A549 (cell line): ENCODE results near the gene HOXA10. TPM values are rescaled to one million over a fixed set of nuclear protein-coding genes. Genes with fewer than 3 reads are reported as not detected.

Source experiments
- ATAC-seq, 2 experiments: fragments of 200-7000 bp in 1 of 2; fragments of >200 bp in 1 of 2; cut with Nextera tagmentation in 1 of 2; cut with Tn5 transposase in 1 of 2; 3 replicates each; pipeline versions ENCODE4 v1.8.0 to v1.9.1; 2018 to 2020; ENCODE audit warnings: mild to moderate bottlenecking in 1 of 2, moderate library complexity in 1 of 2
- CTCF ChIA-PET: fragments of 300-600 bp; sonication (Branson Sonifier 250); formaldehyde crosslinking; extraction: SDS; loops from one replicate; lab custom pipeline; 2021; ENCODE audit warnings: antibody characterized with exemption, inconsistent platforms; lab: Yijun Ruan, JAX
- POLR2A ChIA-PET: fragments of 350-600 bp; formaldehyde crosslinking; extraction: SDS; loops from one replicate; lab custom pipeline; 2021; ENCODE audit warnings: antibody characterized with exemption, inconsistent platforms; lab: Yijun Ruan, JAX
- DNase-seq, 2 experiments: peaks; one replicate each; pipeline versions ENCODE4 v3.0.0 to v3.0.0-alpha.2; 2011 to 2016; ENCODE audit warnings: low read depth in 1 of 2, low spot score in 1 of 2
- FAIRE-seq: peaks from 2 replicates; lab custom pipeline; 2011; peaks lifted over from hg19 to GRCh38; lab: Jason Lieb, UNC
- H3K27ac ChIP-seq, 2 experiments: fragments of >200 bp; sonication (Bioruptor Twin); formaldehyde crosslinking; 3 replicates each; pipeline ENCODE4 v1.5.1; 2016 to 2017
- H3K4me1 ChIP-seq: fragments of >200 bp; sonication (Bioruptor Twin); formaldehyde crosslinking; 3 replicates; pipeline ENCODE4 v1.6.1; 2016
- H3K4me2 ChIP-seq: fragments of >200 bp; sonication (Bioruptor Twin); formaldehyde crosslinking; 3 replicates; pipeline ENCODE4 v1.6.1; 2016
- H3K4me3 ChIP-seq: fragments of >200 bp; sonication (Bioruptor Twin); formaldehyde crosslinking; 3 replicates; pipeline ENCODE4 v1.5.1; 2016
- H3K9me3 ChIP-seq: fragments of >200 bp; sonication (Bioruptor Twin); formaldehyde crosslinking; 3 replicates; pipeline ENCODE4 v1.6.1; 2016
- BCL3 ChIP-seq: fragments of >200 bp; sonication (Bioruptor Twin); formaldehyde crosslinking; IDR thresholded peaks from 3 replicates; pipeline ENCODE4 v1.6.1; 2016
- CTCF ChIP-seq: fragments of >200 bp; sonication (Bioruptor Twin); formaldehyde crosslinking; IDR thresholded peaks from 3 replicates; pipeline ENCODE4 v1.5.1; 2016
- EHF ChIP-seq: fragments of 250-450 bp; sonication (Bioruptor Pico); IDR thresholded peaks from 2 replicates; pipeline ENCODE4 v1.5.0; 2020; ENCODE audit warnings: mild to moderate bottlenecking
- EP300 ChIP-seq, 2 experiments: fragments of >200 bp; sonication (Bioruptor Twin); formaldehyde crosslinking; IDR thresholded peaks; 2 replicates in 1 of 2; 3 replicates in 1 of 2; pipeline ENCODE4 v1.6.1; 2016 to 2017
- FOXS1 ChIP-seq: fragments of 250-450 bp; sonication (Bioruptor Pico); IDR thresholded peaks from 2 replicates; pipeline ENCODE4 v1.5.0; 2020; ENCODE audit warnings: mild to moderate bottlenecking, moderate library complexity
- HOXB5 ChIP-seq: fragments of 250-450 bp; sonication (Bioruptor Pico); IDR thresholded peaks from 2 replicates; pipeline ENCODE4 v1.5.0; 2020; ENCODE audit warnings: mild to moderate bottlenecking, moderate library complexity
- JUNB ChIP-seq: fragments of >200 bp; sonication (Bioruptor Twin); formaldehyde crosslinking; IDR thresholded peaks from 2 replicates; pipeline ENCODE4 v1.6.1; 2016
- MYC ChIP-seq: IDR thresholded peaks from 2 replicates; pipeline ENCODE4 v1.6.1; 2012; ENCODE audit warnings: mild to moderate bottlenecking, inconsistent platforms, low read length, improper control_type of control experiment, borderline replicate concordance
- PBX3 ChIP-seq: IDR thresholded peaks from 2 replicates; pipeline ENCODE4 v1.6.1; 2012
- RARB ChIP-seq: fragments of 250-450 bp; sonication (Bioruptor Pico); IDR thresholded peaks from 2 replicates; pipeline ENCODE4 v1.8.0; 2021; ENCODE audit warnings: mild to moderate bottlenecking, moderate library complexity
- REST ChIP-seq: fragments of 200-600 bp; sonication (generic); IDR thresholded peaks from 2 replicates; pipeline ENCODE4 v1.6.1; 2016; ENCODE audit warnings: antibody characterized with exemption, mild to moderate bottlenecking, moderate library complexity
- RFX5 ChIP-seq: fragments of 450-650 bp; IDR thresholded peaks from 2 replicates; pipeline ENCODE4 v1.7.1; 2014; ENCODE audit warnings: antibody characterized with exemption, mild to moderate bottlenecking, moderate library complexity
- RNF2 ChIP-seq: fragments of 200-600 bp; sonication (generic); IDR thresholded peaks from 2 replicates; pipeline ENCODE4 v1.6.1; 2016; ENCODE audit warnings: low read depth, mild to moderate bottlenecking, antibody characterized with exemption, moderate library complexity, borderline replicate concordance
- SMC3 ChIP-seq: fragments of >200 bp; sonication (Bioruptor Twin); formaldehyde crosslinking; IDR thresholded peaks from 3 replicates; pipeline ENCODE4 v1.6.1; 2018; ENCODE audit warnings: inconsistent platforms
- TFCP2L1 ChIP-seq: fragments of 250-450 bp; sonication (Bioruptor Pico); IDR thresholded peaks from 2 replicates; pipeline ENCODE4 v1.5.0; 2021; ENCODE audit warnings: mild to moderate bottlenecking
- TP53 ChIP-seq: fragments of 250-450 bp; sonication (Bioruptor Pico); IDR thresholded peaks from 2 replicates; pipeline ENCODE4 v1.5.0; 2021; ENCODE audit warnings: mild to moderate bottlenecking, moderate library complexity
- ZC3H11A ChIP-seq: fragments of 450-650 bp; IDR thresholded peaks from 2 replicates; pipeline ENCODE4 v1.6.1; 2014; ENCODE audit warnings: antibody characterized with exemption, mild to moderate bottlenecking
- WGBS: methylation state at CpG from one replicate; pipeline ENCODE4 v1.1.6; 2017; ENCODE audit errors: missing lambda C conversion rate; 5-methylcytosine and 5-hydroxymethylcytosine counted together
- polyA plus RNA-seq, 4 experiments: library from polyadenylated mRNA; depleted of rRNA in 3 of 4; stranded (reverse); fragments of >200 nt; fragmentation: RNase III in 1 of 4; extraction: RNeasy Plus Mini Kit Qiagen cat#74134 plus additional on column Dnase treatment in 1 of 4; gene quantifications; 2 replicates in 3 of 4; 3 replicates in 1 of 4; pipeline ENCODE4 v1.2.3, GENCODE V29; 2011 to 2017

The HOXA10 gene
- polyA plus RNA-seq, 2 of the 4 experiments (the other 2 are of a cell fraction): 5.2 to 7.7 TPM

GRCh38 chr7:27133409-27134231 is 40.5 kb downstream of the HOXA10 start (continued):
- TF ChIP-seq CTCF (no peak), TFCP2L1 (CRISPR knock-in tag) (no peak), SMC3 (no peak)

- DNase-seq (no peak), FAIRE-seq (no peak)
- ChIA-PET CTCF (interaction anchor here (1.3 to 3.8 kb wide), 2 partner anchors 10 to 27 kb away, joined by 4 to 22 read pairs; partner anchors contain the start of gene HOXA5), POLR2A (no interaction called here)
- WGBS: 77% methylated on average over 6 of the region's 6 CpGs
- Histone ChIP-seq H3K4me1 (peaks cover 50% of the 10 kb centered on the region), H3K4me3 (no peak overlapping the region), H3K9me3 (no peaks in the 10 kb centered on the region), H3K27ac (no peak overlapping the region)
- TF ChIP-seq FOXS1: no peak
- TF ChIP-seq MYC: no peak
- TF ChIP-seq EP300 (IDR thresholded peaks at IDR 0.05): no peak
- TF ChIP-seq JUNB: no peak
- TF ChIP-seq PBX3: no peak
- TF ChIP-seq HOXB5 (CRISPR knock-in tag): no peak
- no peak for TF ChIP-seq RNF2
- no peak for TF ChIP-seq RFX5
- TF ChIP-seq REST: no peak
- no peak for TF ChIP-seq EHF (CRISPR knock-in tag)
- TF ChIP-seq BCL3: no peak
- TF ChIP-seq RARB: no peak
- TF ChIP-seq ZC3H11A: no peak
- no peak for TF ChIP-seq TP53
- TF ChIP-seq, all 56 proteins: peak for 0
- no peak overlapping the region for H3K4me2 ChIP-seq
- no peak for ATAC-seq
These were observed 41.1 kb downstream of the HOXA10 start for GRCh38 chr7:27132978-27133377.
